SK-N-SH (cell line): Measurements from ENCODE around the gene ACOT7. TPM values are rescaled to one million over a fixed set of nuclear protein-coding genes. Genes with fewer than 3 reads are reported as not detected.

Experiments
- CTCF ChIA-PET: fragments of 300-600, 350-600 bp; formaldehyde crosslinking; extraction: SDS; loops from one replicate; lab custom pipeline; 2021; lab: Yijun Ruan, JAX
- POLR2A ChIA-PET: fragments of 350-600 bp; sonication (Branson Sonifier 250); formaldehyde crosslinking; extraction: SDS; loops from one replicate; lab custom pipeline; 2020; ENCODE audit warnings: antibody characterized with exemption, inconsistent platforms; lab: Yijun Ruan, JAX
- DNase-seq: peaks from one replicate; pipeline ENCODE4 v3.0.0; 2012
- H2AFZ ChIP-seq: fragments of 200-600 bp; sonication (generic); 2 replicates; pipeline ENCODE4 v1.8.1; 2016; ENCODE audit warnings: antibody characterized with exemption, mild to moderate bottlenecking, low read depth
- H3F3A ChIP-seq: fragments of 200-600 bp; sonication (generic); replicated peaks from 2 replicates; pipeline ENCODE3; 2016; ENCODE audit warnings: antibody characterized with exemption, mild to moderate bottlenecking; ENCODE audit not compliant: insufficient read depth
- H3K27ac ChIP-seq, 2 experiments: fragments of 200-500 bp in 1 of 2; fragments of 200-600 bp in 1 of 2; sonication (Bioruptor generic) in 1 of 2; sonication (generic), shearing (Covaris generic) in 1 of 2; 2 replicates each; pipeline versions ENCODE4 v1.5.1 to v1.6.1; 2014 to 2016; ENCODE audit warnings: low read depth in 2 of 2, inconsistent platforms in 1 of 2, low read length in 1 of 2, mild to moderate bottlenecking in 1 of 2, mixed read lengths in 1 of 2
- H3K27me3 ChIP-seq: fragments of 200-600 bp; sonication (generic), shearing (Covaris generic); 2 replicates; pipeline ENCODE4 v1.6.1; 2016; ENCODE audit warnings: mixed run types; ENCODE audit not compliant: insufficient read depth
- H3K36me3 ChIP-seq, 2 experiments: fragments of 200-500 bp in 1 of 2; fragments of 200-600 bp in 1 of 2; sonication (Bioruptor generic) in 1 of 2; sonication (generic) in 1 of 2; replicated peaks in 1 of 2; 2 replicates each; pipeline versions ENCODE3 to v1.5.1; 2014 to 2016; ENCODE audit warnings: low read length in 1 of 2, mild to moderate bottlenecking in 1 of 2; ENCODE audit not compliant: insufficient read depth in 2 of 2, control insufficient read depth in 1 of 2
- H3K4me1 ChIP-seq, 2 experiments: fragments of 200-500 bp in 1 of 2; fragments of 200-600 bp in 1 of 2; sonication (Bioruptor generic) in 1 of 2; sonication (generic), shearing (Covaris generic) in 1 of 2; 2 replicates each; pipeline versions ENCODE4 v1.5.1 to v1.6.1; 2014 to 2016; ENCODE audit warnings: low read depth in 1 of 2, low read length in 1 of 2, mixed run types in 1 of 2; ENCODE audit not compliant: insufficient read depth in 2 of 2, control insufficient read depth in 1 of 2
- H3K4me2 ChIP-seq: fragments of 200-600 bp; sonication (generic), shearing (Covaris generic); 2 replicates; pipeline ENCODE4 v1.6.1; 2017; ENCODE audit warnings: mixed run types
- H3K4me3 ChIP-seq, 2 experiments: fragments of 200-500 bp in 1 of 2; fragments of 200-600 bp in 1 of 2; sonication (Bioruptor generic) in 1 of 2; sonication (generic), shearing (Covaris generic) in 1 of 2; 2 replicates each; pipeline versions ENCODE4 v1.5.1 to v1.8.1; 2014 to 2016; ENCODE audit warnings: low read depth in 2 of 2, inconsistent platforms in 1 of 2, low read length in 1 of 2, mild to moderate bottlenecking in 1 of 2, mixed read lengths in 1 of 2, moderate library complexity in 1 of 2
- H3K79me2 ChIP-seq: fragments of 200-600 bp; sonication (generic); 2 replicates; pipeline ENCODE4 v1.8.1; 2017; ENCODE audit warnings: mild to moderate bottlenecking; ENCODE audit not compliant: insufficient read depth
- H3K9ac ChIP-seq: fragments of 200-600 bp; sonication (generic); 2 replicates; pipeline ENCODE4 v1.6.1; 2017; ENCODE audit warnings: mixed run types
- H3K9me2 ChIP-seq: fragments of 200-600 bp; sonication (generic); 2 replicates; pipeline ENCODE4 v1.6.1; 2017; ENCODE audit warnings: mixed run types
- H3K9me3 ChIP-seq: fragments of 200-600 bp; sonication (generic); 2 replicates; pipeline ENCODE4 v1.6.1; 2017; ENCODE audit warnings: mixed run types, mild to moderate bottlenecking, moderate library complexity
- H4K20me1 ChIP-seq: fragments of 200-600 bp; sonication (generic); 2 replicates; pipeline ENCODE4 v1.6.1; 2017; ENCODE audit warnings: mild to moderate bottlenecking, mixed run types; ENCODE audit not compliant: insufficient read depth
- FOXJ3 ChIP-seq: sonication (generic); formaldehyde crosslinking; IDR thresholded peaks from 2 replicates; pipeline ENCODE4 v1.5.1; 2020; ENCODE audit warnings: mild to moderate bottlenecking, missing genetic modification reagents
- FOXM1 ChIP-seq: IDR thresholded peaks from 2 replicates; pipeline ENCODE4 v1.4.0; 2012; ENCODE audit warnings: low read depth, mild to moderate bottlenecking
- GABPA ChIP-seq: IDR thresholded peaks from 2 replicates; pipeline ENCODE4 v1.4.0; 2012; ENCODE audit warnings: low read depth, mild to moderate bottlenecking
- GATA2 ChIP-seq: sonication (generic); formaldehyde crosslinking; IDR thresholded peaks from 2 replicates; pipeline ENCODE4 v1.5.0; 2020; ENCODE audit warnings: mild to moderate bottlenecking, missing genetic modification reagents
- MEF2A ChIP-seq: IDR thresholded peaks from 2 replicates; pipeline ENCODE4 v1.4.0; 2012; ENCODE audit warnings: low read depth, borderline replicate concordance
- RAD21 ChIP-seq: IDR thresholded peaks from 2 replicates; pipeline ENCODE4 v1.6.1; 2012; ENCODE audit warnings: mild to moderate bottlenecking, low read length
- RXRA ChIP-seq: IDR thresholded peaks from 2 replicates; pipeline ENCODE4 v1.4.0; 2012; ENCODE audit warnings: low read depth, mild to moderate bottlenecking, borderline replicate concordance
- SIN3A ChIP-seq: IDR thresholded peaks from 2 replicates; pipeline ENCODE4 v1.6.1; 2012; ENCODE audit warnings: low read depth, mild to moderate bottlenecking, low read length, moderate library complexity, borderline replicate concordance
- TCF12 ChIP-seq: IDR thresholded peaks from 2 replicates; pipeline ENCODE4 v1.4.0; 2012
- USF2 ChIP-seq: fragments of 150-350 bp; IDR thresholded peaks from 2 replicates; pipeline ENCODE4 v1.6.1; 2017; ENCODE audit warnings: antibody characterized with exemption, low read length, low read depth, borderline replicate concordance
- WGBS: methylation state at CpG from one replicate; pipeline ENCODE4 v1.1.6; 2017; ENCODE audit warnings: low lambda C conversion rate; 5-methylcytosine and 5-hydroxymethylcytosine counted together
- polyA plus RNA-seq, 3 experiments: library from polyadenylated mRNA; depleted of rRNA; stranded (reverse); fragments of >200 nt; gene quantifications; 2 replicates each; pipeline ENCODE4 v1.2.3, GENCODE V29; 2012
- TF ChIP-seq, protein P1 (sequence below): IDR thresholded peaks from 2 replicates; pipeline ENCODE4 v1.6.1; 2012; ENCODE audit warnings: mild to moderate bottlenecking, low read depth, low read length, moderate library complexity

The ACOT7 gene
- polyA plus RNA-seq, 1 of the 3 experiments (the other 2 are of a cell fraction), result 289 TPM

GRCh38 chr1:6361124-6361775 is 32.3 kb downstream of the ACOT7 start:
- Histone ChIP-seq H3K9me3 (no peaks in the 10 kb centered on the region), H3K4me2 (no peak overlapping the region), H3K27me3 (no peaks in the 10 kb centered on the region), H3K36me3 (no peaks in the 10 kb centered on the region), H3K4me3 (no peak overlapping the region), H4K20me1 (0 out of 2 replicates have a peak, but pooled peaks cover 9% of the 10 kb centered on the region), H3K9ac (no peak overlapping the region), H2AFZ (no peak overlapping the region), H3K27ac (peak overlapping the region in 1 of 2 experiments; percentile 79; a peak in 2 of 4 replicates), H3F3A (peaks cover 4% of the 10 kb centered on the region), H3K79me2 (peaks cover 52% of the 10 kb centered on the region; the same call in 1 of the 2 replicates), H3K9me2 (no peaks in the 10 kb centered on the region), H3K4me1 (peaks cover 10 to 52% of the 10 kb centered on the region in 2 experiments)
- ChIA-PET CTCF (interaction anchor here (0.6 to 11.1 kb wide), 16 partner anchors 10 to 113 kb away, joined by 3 to 123 read pairs (median 14); partner anchors contain the start of gene ACOT7), POLR2A (interaction anchor here (0.9 kb wide), 1 partner anchor 32 kb away, joined by 3 read pairs; the partner anchor contains the start of gene ACOT7)
- DNase-seq, result no peak
- TF ChIP-seq MEF2A, result no peak
- no peak for TF ChIP-seq RAD21
- TF ChIP-seq GATA2 (CRISPR knock-in tag), result no peak
- no peak for TF ChIP-seq USF2
- no peak for TF ChIP-seq RXRA
- TF ChIP-seq, protein P1, sequence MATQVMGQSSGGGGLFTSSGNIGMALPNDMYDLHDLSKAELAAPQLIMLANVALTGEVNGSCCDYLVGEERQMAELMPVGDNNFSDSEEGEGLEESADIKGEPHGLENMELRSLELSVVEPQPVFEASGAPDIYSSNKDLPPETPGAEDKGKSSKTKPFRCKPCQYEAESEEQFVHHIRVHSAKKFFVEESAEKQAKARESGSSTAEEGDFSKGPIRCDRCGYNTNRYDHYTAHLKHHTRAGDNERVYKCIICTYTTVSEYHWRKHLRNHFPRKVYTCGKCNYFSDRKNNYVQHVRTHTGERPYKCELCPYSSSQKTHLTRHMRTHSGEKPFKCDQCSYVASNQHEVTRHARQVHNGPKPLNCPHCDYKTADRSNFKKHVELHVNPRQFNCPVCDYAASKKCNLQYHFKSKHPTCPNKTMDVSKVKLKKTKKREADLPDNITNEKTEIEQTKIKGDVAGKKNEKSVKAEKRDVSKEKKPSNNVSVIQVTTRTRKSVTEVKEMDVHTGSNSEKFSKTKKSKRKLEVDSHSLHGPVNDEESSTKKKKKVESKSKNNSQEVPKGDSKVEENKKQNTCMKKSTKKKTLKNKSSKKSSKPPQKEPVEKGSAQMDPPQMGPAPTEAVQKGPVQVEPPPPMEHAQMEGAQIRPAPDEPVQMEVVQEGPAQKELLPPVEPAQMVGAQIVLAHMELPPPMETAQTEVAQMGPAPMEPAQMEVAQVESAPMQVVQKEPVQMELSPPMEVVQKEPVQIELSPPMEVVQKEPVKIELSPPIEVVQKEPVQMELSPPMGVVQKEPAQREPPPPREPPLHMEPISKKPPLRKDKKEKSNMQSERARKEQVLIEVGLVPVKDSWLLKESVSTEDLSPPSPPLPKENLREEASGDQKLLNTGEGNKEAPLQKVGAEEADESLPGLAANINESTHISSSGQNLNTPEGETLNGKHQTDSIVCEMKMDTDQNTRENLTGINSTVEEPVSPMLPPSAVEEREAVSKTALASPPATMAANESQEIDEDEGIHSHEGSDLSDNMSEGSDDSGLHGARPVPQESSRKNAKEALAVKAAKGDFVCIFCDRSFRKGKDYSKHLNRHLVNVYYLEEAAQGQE, result no peak
- no peak for TF ChIP-seq FOXJ3 (CRISPR knock-in tag)
- no peak for TF ChIP-seq TCF12
- TF ChIP-seq GABPA, result no peak
- no peak for TF ChIP-seq FOXM1
- TF ChIP-seq SIN3A, result no peak
- WGBS, result 92% methylated on average over 13 of the region's 13 CpGs
